OCI-LY3 (cell line): Measurements from ENCODE around the gene TANGO6.

Experiments used
- CTCF ChIP-seq: fragments of 200-600, 300-600 bp; sonication (generic); IDR thresholded peaks from 2 replicates; pipeline ENCODE4 v1.5.1; 2014; ENCODE audit warnings: antibody characterized with exemption, low read length, low read depth
- EZH2phosphoT487 ChIP-seq: fragments of 200-600 bp; shearing (Covaris generic); IDR thresholded peaks from 2 replicates; pipeline ENCODE4 v1.6.1; 2018; ENCODE audit warnings: antibody characterized with exemption, mixed run types, low read depth

DNA sequence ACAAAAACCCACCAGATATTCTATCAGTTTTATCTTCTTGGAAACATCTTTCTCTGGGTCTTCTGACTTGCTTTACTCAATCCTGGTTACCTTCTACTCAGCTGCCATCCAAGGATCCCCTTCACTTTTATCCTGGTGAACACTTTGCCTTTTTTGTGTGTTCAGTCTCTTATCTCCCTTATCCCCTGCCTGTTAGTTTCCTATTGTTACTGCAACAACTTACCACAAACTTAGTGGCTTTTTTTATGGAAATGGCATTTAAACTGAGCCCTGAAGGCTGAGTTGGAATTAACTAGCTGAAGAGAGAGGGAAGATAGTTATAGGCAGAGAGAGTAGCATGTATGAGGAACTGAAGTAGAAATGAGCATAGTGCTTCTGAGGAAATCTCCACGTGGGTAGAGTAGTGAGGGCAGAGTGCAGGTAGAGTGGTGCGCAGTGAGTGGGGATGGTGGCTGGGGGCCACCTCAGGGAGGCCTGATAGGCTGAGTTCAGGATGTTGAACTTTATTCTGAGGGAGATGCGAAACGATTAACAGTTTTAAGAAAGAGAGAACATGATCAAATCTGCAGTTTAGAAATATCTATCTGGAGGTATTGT is 26.3 kb downstream of the TANGO6 start:
- TF ChIP-seq CTCF (no peak), EZH2phosphoT487 (no peak)
